ENCODE data around the gene CNPY2.
"Not testable (repeated sequence)": the region's sequence is repeated elsewhere in the genome, so short reads cannot be mapped to it uniquely, and the experiment has no call there.

The CNPY2 gene

GRCh38 chr12:56286044-56286830 lies 29.6 kb downstream of the CNPY2 start:
- Histone ChIP-seq H3K9me3 (ENCODE audit: insufficient read depth, low read length, severe bottlenecking) (no peaks in the 10 kb centered on the region), H3K4me1 (ENCODE audit: insufficient read depth, low read length) (no peaks in the 10 kb centered on the region), H4K20me1 (ENCODE audit: insufficient read depth, low read length) (peaks cover 9% of the 10 kb centered on the region; the same call in 1 of the 2 replicates), H3K4me2 (ENCODE audit: insufficient read depth, low read length) (no peak overlapping the region), H3K9ac (ENCODE audit: low read depth, low read length) (no peak overlapping the region), H3K79me2 (ENCODE audit: insufficient read depth, low read length) (peaks cover 51% of the 10 kb centered on the region), H3K4me3 (ENCODE audit: low read depth in 1 of 2, low read length in 2 of 2) (no peak overlapping the region), H2AFZ (ENCODE audit: low read depth, low read length) (no peak overlapping the region), H3K27ac (ENCODE audit: low read length) (no peak overlapping the region), H3K36me3 (ENCODE audit: insufficient read depth, low read length) (peaks cover 66% of the 10 kb centered on the region), H3K27me3 (ENCODE audit: insufficient read depth, low read length, poor library complexity) (no peaks in the 10 kb centered on the region)
- DNase-seq (no peak), ATAC-seq (ENCODE audit: insufficient read depth, low read depth) (no peak)
- TF ChIP-seq CTCF (IDR thresholded peaks at IDR 0.05; ENCODE audit: borderline replicate concordance, extremely low read depth, low read length, poor library complexity, severe bottlenecking), result no peak
- TF ChIP-seq EZH2 (IDR thresholded peaks at IDR 0.05; ENCODE audit: borderline replicate concordance, low read depth, low read length, severe bottlenecking), result no peak

- H3K27me3 ChIP-seq (ENCODE audit: insufficient read depth, low read length, poor library complexity); H4K20me1 ChIP-seq (ENCODE audit: insufficient read depth, low read length); H3K9ac ChIP-seq (ENCODE audit: low read depth, low read length); H3K9me3 ChIP-seq (ENCODE audit: insufficient read depth, low read length, severe bottlenecking); ATAC-seq (ENCODE audit: insufficient read depth, low read depth); H3K4me2 ChIP-seq (ENCODE audit: insufficient read depth, low read length); DNase-seq; H2AFZ ChIP-seq (ENCODE audit: low read depth, low read length); H3K4me1 ChIP-seq (ENCODE audit: insufficient read depth, low read length); H3K27ac ChIP-seq (ENCODE audit: low read length); H3K4me3 ChIP-seq (ENCODE audit: low read depth in 1 of 2, low read length in 2 of 2): not testable (repeated sequence)
- peaks cover 32% of the 10 kb centered on the region for H3K79me2 ChIP-seq (ENCODE audit: insufficient read depth, low read length)
- peaks cover 74% of the 10 kb centered on the region for H3K36me3 ChIP-seq (ENCODE audit: insufficient read depth, low read length)
These were observed 31.5 kb downstream of the CNPY2 start for GRCh38 chr12:56284263-56284662.

- Histone ChIP-seq H3K27me3 (ENCODE audit: insufficient read depth, low read length, poor library complexity) (no peaks in the 10 kb centered on the region), H3K27ac (ENCODE audit: low read length) (no peak overlapping the region), H3K79me2 (ENCODE audit: insufficient read depth, low read length) (peaks cover 15% of the 10 kb centered on the region), H3K4me1 (ENCODE audit: insufficient read depth, low read length) (no peaks in the 10 kb centered on the region), H3K4me2 (ENCODE audit: insufficient read depth, low read length) (no peak overlapping the region), H3K9ac (ENCODE audit: low read depth, low read length) (no peak overlapping the region), H3K4me3 (ENCODE audit: low read depth in 1 of 2, low read length in 2 of 2) (no peak overlapping the region), H2AFZ (ENCODE audit: low read depth, low read length) (no peak overlapping the region), H4K20me1 (ENCODE audit: insufficient read depth, low read length) (no peaks in the 10 kb centered on the region), H3K36me3 (ENCODE audit: insufficient read depth, low read length) (peaks cover 83% of the 10 kb centered on the region), H3K9me3 (ENCODE audit: insufficient read depth, low read length, severe bottlenecking) (no peaks in the 10 kb centered on the region)
- TF ChIP-seq EZH2 (IDR thresholded peaks at IDR 0.05; ENCODE audit: borderline replicate concordance, low read depth, low read length, severe bottlenecking), result no peak
- no peak for TF ChIP-seq CTCF (IDR thresholded peaks at IDR 0.05; ENCODE audit: borderline replicate concordance, extremely low read depth, low read length, poor library complexity, severe bottlenecking)
- DNase-seq (no peak), ATAC-seq (ENCODE audit: insufficient read depth, low read depth) (no peak)
These were observed 33.2 kb downstream of the CNPY2 start for GRCh38 chr12:56282579-56282978.

- Histone ChIP-seq H4K20me1 (ENCODE audit: insufficient read depth, low read length) (no peaks in the 10 kb centered on the region), H3K9ac (ENCODE audit: low read depth, low read length) (no peak overlapping the region), H3K27ac (ENCODE audit: low read length) (no peak overlapping the region), H3K36me3 (ENCODE audit: insufficient read depth, low read length) (peaks cover 83% of the 10 kb centered on the region), H3K27me3 (ENCODE audit: insufficient read depth, low read length, poor library complexity) (no peaks in the 10 kb centered on the region), H3K4me2 (ENCODE audit: insufficient read depth, low read length) (no peak overlapping the region), H3K79me2 (ENCODE audit: insufficient read depth, low read length) (peaks cover 13% of the 10 kb centered on the region), H3K9me3 (ENCODE audit: insufficient read depth, low read length, severe bottlenecking) (no peaks in the 10 kb centered on the region), H3K4me3 (ENCODE audit: low read depth in 1 of 2, low read length in 2 of 2) (no peak overlapping the region), H2AFZ (ENCODE audit: low read depth, low read length) (no peak overlapping the region), H3K4me1 (ENCODE audit: insufficient read depth, low read length) (no peaks in the 10 kb centered on the region)
- DNase-seq (no peak), ATAC-seq (ENCODE audit: insufficient read depth, low read depth) (no peak)
- TF ChIP-seq CTCF (IDR thresholded peaks at IDR 0.05; ENCODE audit: borderline replicate concordance, extremely low read depth, low read length, poor library complexity, severe bottlenecking) (no peak), EZH2 (IDR thresholded peaks at IDR 0.05; ENCODE audit: borderline replicate concordance, low read depth, low read length, severe bottlenecking) (no peak)
These were observed 33.8 kb downstream of the CNPY2 start for GRCh38 chr12:56282030-56282429.

All from DND-41 (cell line).